Prostate gland (tissue), 2 donors: ENCODE data around the gene FOXL1.

ENCODE experiments used
- CTCF ChIP-seq, 4 experiments: fragments of 200-600 bp in 2 of 4; fragments of 450-650 bp in 2 of 4; sonication (generic) in 2 of 4; IDR thresholded peaks; 1 replicate in 3 of 4; 2 replicates in 1 of 4; pipeline ENCODE4 v1.5.1; 2016 to 2019; ENCODE audit warnings: antibody characterized with exemption in 4 of 4, mild to moderate bottlenecking in 2 of 4, moderate library complexity in 2 of 4
- POLR2A ChIP-seq: fragments of 450-650 bp; IDR thresholded peaks from one replicate; pipeline ENCODE4 v1.6.1; 2016; ENCODE audit warnings: antibody characterized with exemption, mild to moderate bottlenecking
- POLR2AphosphoS5 ChIP-seq: sonication (generic); formaldehyde crosslinking; IDR thresholded peaks from one replicate; pipeline ENCODE4 v1.6.1; 2017; ENCODE audit warnings: antibody characterized with exemption

- TF ChIP-seq CTCF (IDR thresholded peaks at IDR 0.05) (no peak), POLR2A (no peak), POLR2AphosphoS5 (no peak)
Observed at GRCh38 chr16:86529160-86529559, 49.2 kb upstream of the FOXL1 start.
